ENCODE measurements around the gene NPEPPS.

NPEPPS gene

DNA sequence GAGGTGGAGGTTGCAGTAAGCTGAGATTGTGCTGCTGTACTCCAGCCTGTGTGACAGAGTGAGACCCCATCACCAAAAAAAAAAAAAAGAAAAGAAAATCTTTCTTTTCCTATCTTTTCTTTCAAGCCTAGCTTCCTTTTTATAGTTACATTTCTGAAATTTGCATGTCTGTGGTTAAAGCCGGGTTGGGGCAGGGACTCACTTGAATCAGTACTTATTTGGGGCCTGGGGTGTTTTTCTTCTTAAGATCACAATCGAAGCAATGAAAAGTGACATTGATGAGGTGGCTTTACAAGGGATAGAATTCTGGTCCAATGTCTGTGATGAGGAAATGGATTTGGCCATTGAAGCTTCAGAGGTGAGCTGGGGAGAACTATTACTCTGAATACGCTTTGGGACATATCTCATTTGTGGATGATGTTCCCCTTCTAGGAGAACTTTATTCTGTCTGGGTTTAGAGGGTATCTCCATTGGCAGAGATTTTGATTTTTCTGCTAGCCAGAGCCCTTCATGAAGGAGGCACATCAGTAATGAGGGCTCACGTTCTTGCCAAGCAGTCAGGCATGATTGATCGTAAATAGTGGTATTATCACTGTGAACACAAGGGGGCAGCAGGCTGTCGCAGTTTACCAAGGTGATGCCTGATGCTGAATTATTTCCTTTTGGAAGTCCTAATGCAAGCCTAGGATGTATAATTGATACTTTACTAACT, 133.2 kb downstream of the NPEPPS start:
- DNase-seq (ENCODE audit: low read depth in 2 of 3, low spot score in 1 of 3): peak; percentile 31 to 74 (median 40)

DNA sequence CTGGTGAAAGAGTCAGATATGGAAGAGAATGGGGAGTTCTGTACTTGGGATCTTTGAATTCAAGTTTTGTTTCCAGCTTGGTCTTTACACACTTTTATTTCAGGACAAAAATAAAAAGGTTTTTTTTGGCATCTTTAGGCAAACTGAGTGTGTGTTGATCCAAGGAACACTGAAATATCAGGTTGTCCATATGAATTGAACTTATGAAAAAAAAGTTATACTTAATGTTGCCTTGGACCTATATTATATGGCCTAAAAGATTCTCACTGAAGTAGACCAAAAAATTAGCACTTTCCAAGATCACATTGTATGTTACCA, 133.7 kb downstream of the NPEPPS start:
- no peak for DNase-seq (ENCODE audit: low read depth in 2 of 3, low spot score in 1 of 3)

DNA sequence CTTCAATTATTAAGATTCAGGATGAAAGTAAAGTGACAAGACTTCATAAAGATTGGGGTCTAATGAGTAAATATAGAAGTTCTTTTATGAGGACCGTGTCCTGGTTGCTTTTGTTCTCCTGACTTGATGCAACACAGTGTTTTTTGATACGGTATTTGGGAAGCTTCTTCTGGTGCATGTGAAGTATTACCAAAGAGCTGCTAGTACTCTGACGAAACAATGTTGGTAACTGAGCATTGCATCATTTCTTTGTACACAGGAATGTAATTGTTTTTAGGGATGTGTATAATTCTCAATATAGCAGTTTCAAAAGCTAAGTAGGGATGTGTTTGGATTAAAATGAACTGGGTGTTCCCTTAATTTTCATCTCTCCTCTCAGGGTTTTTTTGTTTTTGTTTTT, 134.7 kb downstream of the NPEPPS start:
- DNase-seq (ENCODE audit: low read depth in 2 of 3, low spot score in 1 of 3): no peak

DNA sequence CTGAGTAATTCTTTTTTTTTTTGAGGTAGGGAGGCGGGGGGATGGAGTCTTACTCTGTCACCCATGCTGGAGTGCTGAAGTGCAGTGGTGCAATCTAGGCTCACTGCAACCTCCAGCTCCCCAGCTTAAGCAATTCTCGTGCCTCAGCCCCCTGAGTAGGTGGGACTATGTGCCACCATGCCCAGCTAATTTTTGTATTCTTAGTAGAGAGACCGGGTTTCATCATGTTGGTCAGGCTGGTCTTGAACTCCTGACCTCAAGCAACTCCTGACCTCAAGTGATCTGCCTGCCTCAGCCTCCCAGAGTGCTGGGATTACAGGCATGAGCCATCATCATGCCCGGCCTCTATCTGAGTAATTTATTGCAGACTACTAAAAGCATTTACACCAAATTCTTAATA, 138.2 kb downstream of the NPEPPS start:
- DNase-seq (ENCODE audit: low read depth in 2 of 3, low spot score in 1 of 3): no peak

DNA sequence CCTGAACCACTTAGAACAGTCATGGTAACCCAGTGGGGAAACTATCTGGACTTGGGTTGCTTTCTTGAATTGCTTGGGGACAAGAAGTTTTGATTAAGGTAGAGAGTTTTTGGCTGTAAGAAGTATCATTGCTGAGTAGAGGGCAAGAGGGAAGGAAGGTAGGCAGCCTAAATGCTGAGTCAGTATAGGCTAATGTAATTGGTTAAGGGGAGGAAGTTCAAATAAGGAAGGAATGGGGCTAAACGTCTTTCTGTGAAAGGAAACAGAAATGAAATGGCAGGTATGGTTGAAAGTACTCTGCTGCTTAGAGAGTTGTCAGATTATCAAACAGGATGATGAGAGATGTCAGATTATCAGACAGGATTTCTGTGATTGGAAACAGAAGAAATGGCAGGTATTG, 139.2 kb downstream of the NPEPPS start:
- DNase-seq (ENCODE audit: low read depth in 2 of 3, low spot score in 1 of 3): no peak

Measured in stimulated activated CD4-positive, alpha-beta T cell treated with anti-CD3 and anti-CD28 coated beads, Interleukin-12 subunit alpha, Interleukin-12 subunit beta, amount 100 ng/mL, for 48 hours (primary cell).